H1 (cell line): ENCODE data around the gene KRTAP17-1. TPM values are rescaled to one million over a fixed set of nuclear protein-coding genes. Genes with fewer than 3 reads are reported as not detected.

Experiments
- CHD1 ChIP-seq: IDR thresholded peaks from 2 replicates; pipeline ENCODE4 v1.6.1; 2012; ENCODE audit warnings: low read depth, low read length, improper control_type of control experiment
- CTCF ChIP-seq, 3 experiments: IDR thresholded peaks; 1 replicate in 2 of 3; 2 replicates in 1 of 3; pipeline versions ENCODE4 v1.5.1 to v1.6.1; 2011; ENCODE audit warnings: low read length in 3 of 3, mild to moderate bottlenecking in 3 of 3, inconsistent platforms in 2 of 3, low read depth in 1 of 3, moderate library complexity in 1 of 3; ENCODE audit not compliant: insufficient read depth in 1 of 3; ENCODE audit errors: control extremely low read depth in 1 of 3
- EGR1 ChIP-seq: IDR thresholded peaks from 2 replicates; pipeline ENCODE4 v1.6.1; 2011; ENCODE audit warnings: low read depth, low read length, borderline replicate concordance
- EP300 ChIP-seq, 2 experiments: IDR thresholded peaks; 1 replicate in 1 of 2; 2 replicates in 1 of 2; pipeline ENCODE4 v1.6.1; 2011 to 2012; ENCODE audit warnings: low read depth in 2 of 2, low read length in 2 of 2, mild to moderate bottlenecking in 2 of 2, borderline replicate concordance in 1 of 2, inconsistent platforms in 1 of 2, moderate library complexity in 1 of 2
- KDM1A ChIP-seq: fragments of 200-600, 300-600 bp; sonication (generic); IDR thresholded peaks from 2 replicates; pipeline ENCODE4 v1.7.1; 2016; ENCODE audit warnings: mild to moderate bottlenecking, low read length, borderline replicate concordance
- RFX5 ChIP-seq: IDR thresholded peaks from 2 replicates; pipeline ENCODE4 v1.6.1; 2011; ENCODE audit warnings: low read depth, low read length, improper control_type of control experiment, borderline replicate concordance
- TAF7 ChIP-seq: optimal IDR thresholded peaks from 2 replicates; pipeline ENCODE3; 2011; ENCODE audit warnings: low read depth, mild to moderate bottlenecking, inconsistent platforms, low read length, moderate library complexity, borderline replicate concordance
- polyA plus RNA-seq, 7 experiments: library from polyadenylated mRNA; depleted of rRNA in 3 of 7; stranded (reverse) in 5 of 7; unstranded in 2 of 7; fragments of >200 nt in 5 of 7; fragments of 200-250 nt in 2 of 7; gene quantifications; 1 replicate in 5 of 7; 2 replicates in 1 of 7; 4 replicates in 1 of 7; pipeline versions ENCODE4 v1.2.1 to v1.2.3, GENCODE V29; 2011 to 2013; ENCODE audit warnings: missing spikeins in 2 of 7, mixed read lengths in 2 of 7
- total RNA-seq: library from RNA; stranded (reverse); fragmentation: NEBNext Ultra II Directional; extraction: Animal tissue kit (Norgen Biotek cat#: 25700); gene quantifications from 2 replicates; pipeline ENCODE4 v1.2.1, GENCODE V29; 2021

Gene KRTAP17-1
- total and polyA plus RNA-seq, 2 of the 8 experiments (the other 6 are each of a cell fraction or from before 2014, with no cell fraction given): not detected

GRCh38 chr17:41339571-41340172 is 24.2 kb upstream of the KRTAP17-1 start (continued):
- TF ChIP-seq KDM1A (no peak), CTCF (IDR thresholded peaks at IDR 0.05; ENCODE audit: control extremely low read depth in 1 of 3, insufficient read depth in 1 of 3, low read depth in 1 of 3, low read length in 3 of 3) (no peak), CHD1 (no peak), RFX5 (no peak), EP300 (IDR thresholded peaks at IDR 0.05; ENCODE audit: borderline replicate concordance in 1 of 2, low read depth in 2 of 2, low read length in 2 of 2) (no peak), TAF7 (no peak), EGR1 (no peak)
